EH (cell line): ENCODE results near the gene TMEM236.
A peak's percentile ranks its signal among the peaks of the same experiment; 100 is the strongest.

Source experiments
- DNase-seq: peaks from one replicate; pipeline ENCODE4 v3.0.0-alpha.2; 2015; ENCODE audit warnings: low read depth

The TMEM236 gene

GRCh38 chr10:17820943-17821342, 68.9 kb downstream of the TMEM236 start:
- DNase-seq: no peak

DNA sequence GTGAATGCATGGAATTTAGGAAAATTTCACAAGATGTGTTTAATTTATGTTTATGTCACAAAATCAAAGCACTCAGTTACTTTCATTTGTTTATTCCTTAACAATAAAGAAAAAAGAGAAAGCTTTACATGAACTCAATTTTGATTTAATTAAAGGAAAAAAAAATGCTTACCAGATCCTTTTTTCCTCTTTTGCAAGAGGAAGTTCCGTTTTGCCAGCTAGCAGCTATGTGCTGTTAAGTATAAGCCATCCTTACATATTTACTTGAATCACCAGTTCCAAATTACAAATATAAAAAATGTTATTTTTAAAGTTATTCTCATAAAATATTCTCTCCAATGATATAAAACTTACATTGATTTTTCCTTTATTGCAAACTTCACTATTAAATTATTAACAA, 69.9 kb downstream of the TMEM236 start:
- DNase-seq: no peak

DNA sequence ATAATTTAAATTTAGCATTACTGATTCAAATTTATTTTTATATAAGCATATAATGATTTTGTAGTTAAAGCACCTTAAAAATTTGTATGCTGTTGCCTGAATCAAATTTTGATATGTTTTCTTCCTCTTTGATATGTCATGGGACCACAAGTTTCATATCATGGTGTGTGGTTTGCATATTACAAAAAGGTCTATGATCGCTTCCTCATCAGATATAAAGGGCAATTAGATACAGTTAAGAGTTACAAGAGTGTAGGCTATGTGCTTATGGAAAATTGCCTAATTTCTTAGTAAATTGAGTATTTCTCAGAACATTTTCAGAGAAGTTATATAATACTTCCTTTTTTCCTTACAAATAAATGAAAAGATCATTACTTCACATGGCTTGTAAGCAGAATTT, 79.3 kb downstream of the TMEM236 start:
- DNase-seq: no peak

GRCh38 chr10:17831896-17832295, 79.9 kb downstream of the TMEM236 start:
- DNase-seq: no peak

- DNase-seq: no peak
Observed at GRCh38 chr10:17833656-17834055, 81.7 kb downstream of the TMEM236 start.

GRCh38 chr10:17835688-17836087, 83.7 kb downstream of the TMEM236 start:
- peak; percentile 96 for DNase-seq

GRCh38 chr10:17836942-17837341, 84.9 kb downstream of the TMEM236 start:
- DNase-seq: peak; percentile 77

- peak; percentile 13 for DNase-seq
Observed at GRCh38 chr10:17838080-17838648, 86.2 kb downstream of the TMEM236 start.

GRCh38 chr10:17841050-17841449, 89.0 kb downstream of the TMEM236 start:
- no peak for DNase-seq

GRCh38 chr10:17842641-17843040, 90.6 kb downstream of the TMEM236 start:
- no peak for DNase-seq

DNA sequence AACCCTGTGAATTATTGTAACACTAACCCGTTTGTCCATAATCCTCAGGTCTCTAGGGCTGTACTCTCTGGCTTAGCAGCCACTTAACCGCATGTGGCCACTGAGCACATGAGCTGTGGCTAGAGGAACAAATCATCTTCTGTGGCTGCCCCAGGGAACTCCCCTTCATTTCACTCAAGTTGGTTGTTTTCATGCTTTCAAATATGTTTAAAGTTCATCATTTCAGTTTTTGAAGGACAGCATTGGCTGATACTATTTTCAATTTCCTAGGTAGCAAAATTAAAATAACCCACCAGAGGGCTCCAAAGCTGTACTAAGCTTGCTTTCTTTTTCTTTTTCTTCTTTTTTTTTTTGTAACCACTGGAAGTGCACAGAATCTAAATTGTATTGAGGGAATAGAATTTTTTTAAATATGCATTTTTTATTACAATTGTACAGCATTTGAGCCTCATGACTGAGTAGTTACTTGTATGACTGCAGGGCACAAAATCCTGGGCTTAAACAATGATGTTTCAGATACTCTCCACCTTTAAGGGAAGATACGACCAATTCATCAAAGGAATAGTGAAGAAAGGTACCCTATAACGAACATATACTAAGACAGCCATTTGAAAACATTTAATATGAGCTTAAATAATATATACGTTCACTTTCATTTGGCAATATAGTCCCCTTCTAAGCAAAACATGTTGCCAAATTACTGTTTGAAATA, 95.7 kb downstream of the TMEM236 start:
- DNase-seq: peak; percentile 34

- no peak for DNase-seq
Observed at GRCh38 chr10:17848646-17849045, 96.6 kb downstream of the TMEM236 start.
